DND-41 (cell line): ENCODE measurements around the gene DNM3.

Source experiments
- ATAC-seq: fragments of 200-7000 bp; cut with Tn5 transposase; 3 replicates; pipeline ENCODE4 v1.9.1; 2021; ENCODE audit warnings: low read depth; ENCODE audit not compliant: insufficient read depth
- DNase-seq: peaks from one replicate; pipeline ENCODE4 v3.0.0-alpha.2; 2020
- H2AFZ ChIP-seq: 2 replicates; pipeline ENCODE4 v1.6.0; 2012; ENCODE audit warnings: low read depth, low read length
- H3K27ac ChIP-seq: 2 replicates; pipeline ENCODE4 v1.5.1; 2012; ENCODE audit warnings: low read length, inconsistent platforms
- H3K27me3 ChIP-seq: fragments of 200-600 bp; sonication (generic); 2 replicates; pipeline ENCODE4 v1.6.0; 2012; ENCODE audit warnings: low read length, mild to moderate bottlenecking, inconsistent platforms; ENCODE audit not compliant: insufficient read depth, poor library complexity
- H3K36me3 ChIP-seq: 2 replicates; pipeline ENCODE4 v1.5.1; 2012; ENCODE audit warnings: low read length, inconsistent platforms; ENCODE audit not compliant: insufficient read depth
- H3K4me1 ChIP-seq: 2 replicates; pipeline ENCODE4 v1.5.1; 2012; ENCODE audit warnings: mild to moderate bottlenecking, low read length; ENCODE audit not compliant: insufficient read depth
- H3K4me2 ChIP-seq: 2 replicates; pipeline ENCODE4 v1.6.0; 2012; ENCODE audit warnings: mild to moderate bottlenecking, moderate library complexity, low read length, inconsistent platforms; ENCODE audit not compliant: insufficient read depth
- H3K4me3 ChIP-seq, 2 experiments: fragments of 200-600 bp in 1 of 2; shearing (Covaris generic) in 1 of 2; 2 replicates each; pipeline ENCODE4 v1.5.1; 2012 to 2016; ENCODE audit warnings: inconsistent platforms in 2 of 2, low read length in 2 of 2, mild to moderate bottlenecking in 2 of 2, low read depth in 1 of 2, moderate library complexity in 1 of 2
- H3K79me2 ChIP-seq: 2 replicates; pipeline ENCODE4 v1.6.0; 2012; ENCODE audit warnings: low read length, inconsistent platforms; ENCODE audit not compliant: insufficient read depth
- H3K9ac ChIP-seq: 2 replicates; pipeline ENCODE4 v1.6.0; 2012; ENCODE audit warnings: low read depth, mild to moderate bottlenecking, inconsistent platforms, low read length, moderate library complexity
- H3K9me3 ChIP-seq: 2 replicates; pipeline ENCODE4 v1.5.1; 2012; ENCODE audit warnings: low read length, moderate library complexity, mild to moderate bottlenecking, inconsistent platforms; ENCODE audit not compliant: insufficient read depth, severe bottlenecking
- H4K20me1 ChIP-seq: 2 replicates; pipeline ENCODE4 v1.6.0; 2012; ENCODE audit warnings: low read length; ENCODE audit not compliant: insufficient read depth
- EZH2 ChIP-seq: IDR thresholded peaks from 3 replicates; pipeline ENCODE4 v1.6.1; 2012; ENCODE audit warnings: borderline replicate concordance, low read depth, mild to moderate bottlenecking, moderate library complexity, low read length, inconsistent platforms; ENCODE audit not compliant: severe bottlenecking
- TF ChIP-seq, protein P1 (sequence below): IDR thresholded peaks from 2 replicates; pipeline ENCODE4 v1.5.1; 2012; ENCODE audit warnings: borderline replicate concordance, low read length, moderate library complexity, mild to moderate bottlenecking; ENCODE audit not compliant: poor library complexity, severe bottlenecking; ENCODE audit errors: extremely low read depth

The DNM3 gene

DNA sequence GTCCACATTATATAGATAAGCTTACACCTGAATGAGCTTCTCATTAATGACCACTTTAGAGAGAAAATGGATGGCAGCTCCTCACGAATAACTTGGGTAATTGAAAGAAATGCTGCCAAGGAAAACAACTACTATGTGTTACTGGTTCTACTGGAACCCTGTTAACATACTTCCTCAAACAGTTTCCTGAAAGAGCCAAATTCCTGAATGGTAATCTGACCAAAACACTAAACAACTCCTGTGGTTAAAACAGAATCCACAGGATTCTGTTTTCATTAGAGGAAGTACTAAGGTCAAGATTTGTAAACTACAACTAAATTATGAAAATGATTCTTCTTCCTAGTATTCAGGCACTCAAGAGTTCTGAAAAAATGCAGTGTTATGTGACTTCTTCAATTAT is 107.2 kb downstream of the DNM3 start:
- Histone ChIP-seq H3K36me3 (no peaks in the 10 kb centered on the region), H3K9ac (no peak overlapping the region), H3K4me2 (no peak overlapping the region), H3K4me1 (no peaks in the 10 kb centered on the region), H3K4me3 (no peak overlapping the region), H4K20me1 (no peaks in the 10 kb centered on the region), H3K27ac (no peak overlapping the region), H3K9me3 (no peaks in the 10 kb centered on the region), H3K79me2 (no peaks in the 10 kb centered on the region), H3K27me3 (no peaks in the 10 kb centered on the region), H2AFZ (no peak overlapping the region)
- no peak for TF ChIP-seq EZH2
- TF ChIP-seq, protein P1, sequence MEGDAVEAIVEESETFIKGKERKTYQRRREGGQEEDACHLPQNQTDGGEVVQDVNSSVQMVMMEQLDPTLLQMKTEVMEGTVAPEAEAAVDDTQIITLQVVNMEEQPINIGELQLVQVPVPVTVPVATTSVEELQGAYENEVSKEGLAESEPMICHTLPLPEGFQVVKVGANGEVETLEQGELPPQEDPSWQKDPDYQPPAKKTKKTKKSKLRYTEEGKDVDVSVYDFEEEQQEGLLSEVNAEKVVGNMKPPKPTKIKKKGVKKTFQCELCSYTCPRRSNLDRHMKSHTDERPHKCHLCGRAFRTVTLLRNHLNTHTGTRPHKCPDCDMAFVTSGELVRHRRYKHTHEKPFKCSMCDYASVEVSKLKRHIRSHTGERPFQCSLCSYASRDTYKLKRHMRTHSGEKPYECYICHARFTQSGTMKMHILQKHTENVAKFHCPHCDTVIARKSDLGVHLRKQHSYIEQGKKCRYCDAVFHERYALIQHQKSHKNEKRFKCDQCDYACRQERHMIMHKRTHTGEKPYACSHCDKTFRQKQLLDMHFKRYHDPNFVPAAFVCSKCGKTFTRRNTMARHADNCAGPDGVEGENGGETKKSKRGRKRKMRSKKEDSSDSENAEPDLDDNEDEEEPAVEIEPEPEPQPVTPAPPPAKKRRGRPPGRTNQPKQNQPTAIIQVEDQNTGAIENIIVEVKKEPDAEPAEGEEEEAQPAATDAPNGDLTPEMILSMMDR: no peak
- no peak for DNase-seq
- ATAC-seq: no peak

DNA sequence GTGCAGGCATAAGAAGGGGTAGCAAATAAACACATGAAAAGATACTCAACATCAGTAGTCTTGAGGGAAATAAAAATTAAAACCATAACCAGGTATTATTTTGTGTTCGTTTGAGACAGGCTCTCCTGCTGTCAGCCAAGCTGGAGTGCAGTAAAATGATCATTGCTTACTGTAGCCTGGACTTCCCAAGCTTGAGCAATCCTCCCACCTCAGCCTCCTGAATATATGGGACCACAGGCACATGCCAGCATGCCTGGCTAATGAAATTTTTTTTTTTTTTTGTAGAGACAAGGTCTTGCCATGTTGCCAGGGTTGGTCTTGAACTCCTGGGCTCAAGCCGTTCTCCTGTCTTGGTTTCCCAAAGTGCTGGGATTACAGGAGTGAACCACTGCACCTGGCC is 108.0 kb downstream of the DNM3 start:
- DNase-seq: no peak
- no peaks in the 10 kb centered on the region for H3K36me3 ChIP-seq
- no peak overlapping the region for H3K4me3 ChIP-seq
- H3K4me1 ChIP-seq: no peaks in the 10 kb centered on the region
- no peak overlapping the region for H3K27ac ChIP-seq
- no peaks in the 10 kb centered on the region for H3K27me3 ChIP-seq
- TF ChIP-seq, protein P1: no peak
- H4K20me1 ChIP-seq: no peaks in the 10 kb centered on the region
- H3K79me2 ChIP-seq: no peaks in the 10 kb centered on the region
- H3K9ac ChIP-seq: no peak overlapping the region
- H2AFZ ChIP-seq: no peak overlapping the region
- H3K9me3 ChIP-seq: no peaks in the 10 kb centered on the region
- no peak for ATAC-seq
- H3K4me2 ChIP-seq: no peak overlapping the region

DNA sequence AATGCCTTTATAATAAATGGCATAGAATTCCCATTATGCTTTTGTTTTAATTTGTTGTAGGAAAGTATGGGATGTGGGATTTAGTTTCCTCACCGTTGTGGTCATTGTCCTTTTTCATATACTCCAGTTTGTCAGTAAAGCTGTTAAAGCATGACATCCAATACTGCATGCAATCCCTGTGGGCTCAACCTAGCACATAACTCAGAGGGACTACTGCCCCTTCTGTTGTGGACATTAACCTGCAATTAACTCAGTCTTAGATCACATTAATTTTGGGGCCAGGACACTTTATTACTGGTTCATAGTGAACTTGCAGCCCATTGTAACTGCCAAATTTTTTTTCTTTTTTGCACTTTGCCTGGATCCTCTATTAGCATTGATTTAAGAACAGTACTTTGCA is 112.5 kb downstream of the DNM3 start:
- no peak for ATAC-seq

DNA sequence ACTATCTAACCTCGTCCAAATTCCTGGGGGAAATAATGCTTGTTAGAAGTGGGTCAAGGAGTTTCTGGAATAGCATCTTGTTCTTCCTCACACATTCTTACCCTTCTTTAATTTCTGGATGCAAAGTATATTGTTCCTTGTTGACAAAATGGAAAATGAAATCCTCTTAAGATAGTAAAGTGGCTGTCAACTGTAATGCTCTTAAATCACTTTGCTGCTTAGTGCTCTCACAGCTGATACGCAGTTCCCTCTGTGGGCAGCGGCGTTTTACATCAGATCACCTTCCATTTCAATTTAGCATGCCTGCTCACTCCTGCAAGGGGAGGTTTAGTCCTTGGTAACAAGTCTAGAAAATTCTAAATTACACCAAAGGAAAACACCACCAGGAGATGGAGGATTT is 113.1 kb downstream of the DNM3 start:
- H3K4me2 ChIP-seq: no peak overlapping the region
- no peak overlapping the region for H2AFZ ChIP-seq
- H3K9me3 ChIP-seq: no peaks in the 10 kb centered on the region
- H3K27ac ChIP-seq: no peak overlapping the region
- H3K4me1 ChIP-seq: no peaks in the 10 kb centered on the region
- ATAC-seq (no peak), DNase-seq (no peak)
- H3K9ac ChIP-seq: no peak overlapping the region
- no peak overlapping the region for H3K4me3 ChIP-seq
- no peaks in the 10 kb centered on the region for H3K27me3 ChIP-seq
- TF ChIP-seq EZH2: no peak
- TF ChIP-seq, protein P1: no peak
- H3K79me2 ChIP-seq: no peaks in the 10 kb centered on the region
- H4K20me1 ChIP-seq: no peaks in the 10 kb centered on the region
- no peaks in the 10 kb centered on the region for H3K36me3 ChIP-seq

More for the DNA sequence above, 112.5 kb downstream of the DNM3 start:
- no peak overlapping the region for H3K4me3 ChIP-seq
- no peaks in the 10 kb centered on the region for H4K20me1 ChIP-seq
- TF ChIP-seq, protein P1: no peak
- TF ChIP-seq EZH2: no peak
- H3K4me1 ChIP-seq: no peaks in the 10 kb centered on the region
- H3K27me3 ChIP-seq: no peaks in the 10 kb centered on the region
- no peak overlapping the region for H2AFZ ChIP-seq
- no peak overlapping the region for H3K27ac ChIP-seq
- H3K79me2 ChIP-seq: no peaks in the 10 kb centered on the region
- H3K9me3 ChIP-seq: no peaks in the 10 kb centered on the region
- no peak overlapping the region for H3K4me2 ChIP-seq
- no peak overlapping the region for H3K9ac ChIP-seq
- DNase-seq: no peak
- no peaks in the 10 kb centered on the region for H3K36me3 ChIP-seq
